ENCODE measurements around the gene GLI3.

GLI3 gene

DNA sequence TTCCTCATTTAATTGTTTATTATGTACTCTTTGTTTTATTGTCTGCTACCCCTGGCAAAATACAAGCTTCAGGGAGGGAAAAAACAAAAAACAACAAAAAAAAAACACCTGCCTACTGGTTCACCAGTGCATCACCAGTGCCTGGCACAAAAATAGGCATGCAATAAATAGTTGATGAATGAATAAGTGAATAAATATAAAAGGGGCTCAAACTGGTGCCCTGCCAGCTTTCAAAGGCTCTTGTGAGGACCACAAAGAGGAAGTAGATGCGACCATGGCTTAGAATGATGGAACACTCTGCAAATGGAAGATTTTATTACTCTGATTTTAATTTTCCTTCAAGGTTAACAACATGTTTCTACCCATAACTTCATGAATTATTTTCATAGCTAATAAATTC lies 321.1 kb downstream of the GLI3 start:
- Mint-ChIP-seq H3K27me3 (no peaks in the 10 kb centered on the region), H3K9me3 (no peaks in the 10 kb centered on the region), H3K4me3 (no peak overlapping the region), H3K36me3 (ENCODE audit: low read depth) (no peaks in the 10 kb centered on the region), H3K27ac (no peak overlapping the region), H3K4me1 (ENCODE audit: low read depth) (no peaks in the 10 kb centered on the region)
- intact Hi-C loops (cut with micrococcal nuclease) = no loop called here

DNA sequence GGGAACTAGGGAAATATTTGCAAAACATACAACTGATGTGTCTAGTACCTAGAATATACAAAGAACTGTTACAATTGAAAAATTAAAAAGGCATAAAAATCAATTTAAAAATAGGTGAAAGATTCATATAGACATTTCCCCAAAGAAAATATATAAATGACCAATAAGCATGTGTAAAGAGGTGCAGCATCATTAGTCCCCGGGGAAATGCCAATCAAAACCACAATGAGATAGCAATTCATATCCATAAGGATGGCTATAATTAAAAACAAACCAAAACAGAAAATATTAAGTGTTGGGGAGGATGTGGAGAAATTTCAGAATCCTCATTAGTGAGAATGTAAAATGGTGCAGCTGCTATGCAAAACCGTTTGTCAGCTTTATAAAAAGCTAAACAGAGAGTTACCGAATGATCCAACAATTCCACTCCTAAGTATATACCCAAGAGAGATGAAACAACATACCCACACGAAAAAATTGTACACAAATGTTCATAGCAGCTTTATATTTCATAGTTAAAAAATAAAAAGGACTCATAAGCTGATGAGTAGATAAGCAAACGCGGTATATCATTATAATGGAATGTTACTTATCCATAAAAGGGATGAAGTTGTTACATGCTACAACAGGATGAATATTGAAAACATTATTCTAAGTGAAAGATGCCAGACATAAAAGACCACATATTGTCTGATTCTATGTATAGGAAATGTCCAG lies 324.0 kb downstream of the GLI3 start:
- peaks cover 9% of the 10 kb centered on the region for H3K9me3 Mint-ChIP-seq
- no peaks in the 10 kb centered on the region for H3K27me3 Mint-ChIP-seq
- no peaks in the 10 kb centered on the region for H3K4me1 Mint-ChIP-seq (ENCODE audit: low read depth)
- H3K36me3 Mint-ChIP-seq (ENCODE audit: low read depth) = no peaks in the 10 kb centered on the region
- no peak overlapping the region for H3K27ac Mint-ChIP-seq
- intact Hi-C loops (cut with micrococcal nuclease) = no loop called here
- H3K4me3 Mint-ChIP-seq = no peak overlapping the region

DNA sequence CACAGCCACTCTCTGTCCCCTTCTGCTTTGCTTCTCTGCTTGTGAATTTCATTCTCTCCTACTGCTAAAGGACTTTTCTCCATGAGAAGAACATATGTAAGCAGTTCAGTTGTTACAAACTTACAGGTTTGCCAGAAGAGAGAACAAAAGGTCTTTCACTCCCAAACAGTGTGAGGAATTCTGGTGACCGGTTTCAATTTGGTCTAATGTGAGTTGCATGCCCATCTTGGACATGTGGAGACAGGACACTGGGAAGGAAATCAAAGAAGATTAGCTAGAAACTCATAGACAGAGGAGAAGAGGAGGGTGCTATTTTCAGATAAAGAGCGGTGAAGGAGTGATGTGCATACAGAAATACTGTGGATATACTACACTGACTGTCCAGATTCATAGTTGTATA lies 324.6 kb downstream of the GLI3 start:
- peaks cover 9% of the 10 kb centered on the region for H3K9me3 Mint-ChIP-seq
- no peaks in the 10 kb centered on the region for H3K27me3 Mint-ChIP-seq
- no peak overlapping the region for H3K27ac Mint-ChIP-seq
- no peak overlapping the region for H3K4me3 Mint-ChIP-seq
- H3K4me1 Mint-ChIP-seq (ENCODE audit: low read depth) = no peaks in the 10 kb centered on the region
- intact Hi-C loops (cut with micrococcal nuclease) = no loop called here
- no peaks in the 10 kb centered on the region for H3K36me3 Mint-ChIP-seq (ENCODE audit: low read depth)

DNA sequence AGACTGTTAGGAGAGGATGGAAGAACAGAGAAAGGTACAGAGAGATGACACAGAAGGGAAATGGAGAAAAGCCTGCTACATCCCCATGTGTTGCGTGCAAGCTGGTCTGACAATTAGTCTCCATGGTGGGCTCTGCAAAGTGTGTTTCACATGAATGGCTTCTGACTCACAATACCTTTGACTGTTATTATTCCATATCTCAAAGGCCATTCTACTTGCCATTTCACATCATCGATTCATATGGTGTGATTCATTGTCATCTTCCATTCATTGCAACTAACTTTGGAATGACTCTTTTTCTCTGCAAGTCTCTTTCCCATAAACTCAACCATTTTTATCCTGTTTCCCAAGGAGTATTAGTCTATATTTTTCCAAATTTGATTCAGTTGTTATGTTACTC lies 325.2 kb downstream of the GLI3 start:
- intact Hi-C loops (cut with micrococcal nuclease) = no loop called here
- peaks cover 9% of the 10 kb centered on the region for H3K9me3 Mint-ChIP-seq
- no peaks in the 10 kb centered on the region for H3K27me3 Mint-ChIP-seq
- no peak overlapping the region for H3K27ac Mint-ChIP-seq
- no peaks in the 10 kb centered on the region for H3K36me3 Mint-ChIP-seq (ENCODE audit: low read depth)
- H3K4me1 Mint-ChIP-seq (ENCODE audit: low read depth) = no peaks in the 10 kb centered on the region
- no peak overlapping the region for H3K4me3 Mint-ChIP-seq
